ENCODE data around the gene VPS16. TPM values are rescaled to one million over a fixed set of nuclear protein-coding genes. Genes with fewer than 3 reads are reported as not detected.

Gene VPS16
- total and polyA plus RNA-seq, 2 of the 13 experiments (the other 11 are each of a cell fraction or from before 2014, with no cell fraction given) = 34.2 to 35.4 TPM

GRCh38 chr20:2840138-2840966, at the start of gene VPS16, which contains the start of gene PCED1A (continued):
- TF ChIP-seq ZNF597 (CRISPR knock-in tag; IDR thresholded peaks at IDR 0.05) = no peak
- 0 out of 2 replicates have a peak, but pooled peaks have one; percentile 23 for TF ChIP-seq NFE2 (CRISPR knock-in tag; IDR thresholded peaks at IDR 0.05)
- peak; percentile 86; the same call in 1 of the 2 replicates for TF ChIP-seq AKAP8 (CRISPR knock-in tag; IDR thresholded peaks at IDR 0.05)
- peak; percentile 93 for TF ChIP-seq TBX2 (CRISPR knock-in tag; IDR thresholded peaks at IDR 0.05; ENCODE audit: borderline replicate concordance)
- TF ChIP-seq MAFK (conservative IDR thresholded peaks at IDR 0.05 in 1 of 2, IDR thresholded peaks at IDR 0.05 in 1 of 2; ENCODE audit: low read length in 2 of 2) = no peak
- TF ChIP-seq STAT6 (CRISPR knock-in tag; IDR thresholded peaks at IDR 0.05; ENCODE audit: borderline replicate concordance) = no peak
- peak; percentile 95 for TF ChIP-seq PBX3 (CRISPR knock-in tag; IDR thresholded peaks at IDR 0.05; ENCODE audit: borderline replicate concordance)
- TF ChIP-seq ZNF644 (CRISPR knock-in tag; IDR thresholded peaks at IDR 0.05; ENCODE audit: low read depth) = no peak
- peak; percentile 93 for TF ChIP-seq HCFC1 (IDR thresholded peaks at IDR 0.05; ENCODE audit: low read depth, low read length)
- peak; percentile 98 for TF ChIP-seq SNAPC2 (CRISPR knock-in tag; IDR thresholded peaks at IDR 0.05)
- TF ChIP-seq ZNF33A (CRISPR knock-in tag; IDR thresholded peaks at IDR 0.05; ENCODE audit: borderline replicate concordance) = peak; percentile 92; the same call in 1 of the 2 replicates
- no peak for TF ChIP-seq SETDB1 (CRISPR knock-in tag; IDR thresholded peaks at IDR 0.05; ENCODE audit: borderline replicate concordance)
- peak; percentile 91; the same call in 1 of the 2 replicates for TF ChIP-seq PAX8 (CRISPR knock-in tag; IDR thresholded peaks at IDR 0.05; ENCODE audit: borderline replicate concordance)
- TF ChIP-seq RNF2 (conservative IDR thresholded peaks at IDR 0.05; ENCODE audit: low read depth) = peak; percentile 99
- peak; percentile 100 for TF ChIP-seq KDM5B (CRISPR knock-in tag; IDR thresholded peaks at IDR 0.05; ENCODE audit: borderline replicate concordance)
- peak; percentile 95 for TF ChIP-seq ZNF446 (CRISPR knock-in tag; IDR thresholded peaks at IDR 0.05)
- peak; percentile 90; the same call in 1 of the 2 replicates for TF ChIP-seq CREBL2 (CRISPR knock-in tag; IDR thresholded peaks at IDR 0.05; ENCODE audit: borderline replicate concordance)
- TF ChIP-seq ZNF543 (CRISPR knock-in tag; IDR thresholded peaks at IDR 0.05) = peak; percentile 99
- TF ChIP-seq ZNF792 (CRISPR knock-in tag; IDR thresholded peaks at IDR 0.05) = peak; percentile 97
- peak; percentile 66 for TF ChIP-seq FOXA3 (CRISPR knock-in tag; IDR thresholded peaks at IDR 0.05)
- TF ChIP-seq ZFX (CRISPR knock-in tag; IDR thresholded peaks at IDR 0.05; ENCODE audit: low read depth) = peak; percentile 99
- TF ChIP-seq SSRP1 (CRISPR knock-in tag; IDR thresholded peaks at IDR 0.05) = no peak
- peak; percentile 97 for TF ChIP-seq KMT2B (CRISPR knock-in tag; IDR thresholded peaks at IDR 0.05)
- no peak for TF ChIP-seq SP1 (IDR thresholded peaks at IDR 0.05)
- TF ChIP-seq SP1 (CRISPR knock-in tag; IDR thresholded peaks at IDR 0.05) = peak; percentile 59; the same call in 1 of the 2 replicates
- no peak for TF ChIP-seq ZKSCAN5 (CRISPR knock-in tag; IDR thresholded peaks at IDR 0.05)
- no peak for TF ChIP-seq SRF (IDR thresholded peaks at IDR 0.05; ENCODE audit: low read depth, low read length)

All from HepG2 (cell line).